PC-3 (cell line): ENCODE data around the gene ABAT.

Experiments used
- CTCF ChIP-seq: fragments of 300-600 bp; sonication (generic); conservative IDR thresholded peaks from 2 replicates; pipeline ENCODE4 v1.5.1; 2017; ENCODE audit warnings: antibody characterized with exemption, low read depth, mild to moderate bottlenecking, low read length
- EZH2 ChIP-seq: fragments of 300-600 bp; sonication (generic); IDR thresholded peaks from one replicate; pipeline ENCODE4 v1.6.1; 2017; ENCODE audit warnings: antibody characterized with exemption, mild to moderate bottlenecking, low read length; ENCODE audit not compliant: unreplicated experiment
- EZH2phosphoT487 ChIP-seq: fragments of 300-600 bp; sonication (generic); IDR thresholded peaks from 2 replicates; pipeline ENCODE4 v1.6.1; 2018; ENCODE audit warnings: mild to moderate bottlenecking, antibody characterized with exemption, low read length, borderline replicate concordance

GRCh38 chr16:8722025-8722348, 47.6 kb downstream of the ABAT start:
- TF ChIP-seq CTCF = no peak
- no peak for TF ChIP-seq EZH2
- no peak for TF ChIP-seq EZH2phosphoT487
